ENCODE measurements around the gene LAT. TPM values are rescaled to one million over a fixed set of nuclear protein-coding genes. Genes with fewer than 3 reads are reported as not detected.
A peak's percentile ranks its signal among the peaks of the same experiment; 100 is the strongest.

LAT gene, protein sequence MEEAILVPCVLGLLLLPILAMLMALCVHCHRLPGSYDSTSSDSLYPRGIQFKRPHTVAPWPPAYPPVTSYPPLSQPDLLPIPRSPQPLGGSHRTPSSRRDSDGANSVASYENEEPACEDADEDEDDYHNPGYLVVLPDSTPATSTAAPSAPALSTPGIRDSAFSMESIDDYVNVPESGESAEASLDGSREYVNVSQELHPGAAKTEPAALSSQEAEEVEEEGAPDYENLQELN
- total RNA-seq (2012; rRNA removed) (0.18 TPM in 1 of 2 replicates, not detected in the other), polyA plus RNA-seq (2012; rRNA removed) (7.4 and 7.6 TPM in 2 replicates), Bru-seq, nascent RNA (percentile 53 among the genes with signal in this experiment), BruChase-seq, experiment 1, labeled RNA remaining after a 6-hour chase (percentile 63 among the genes with signal in this experiment), BruChase-seq, experiment 2, labeled RNA remaining after a 2-hour chase (percentile 64 among the genes with signal in this experiment)
- polyA plus RNA-seq (2012; cell fraction: cytosol; rRNA removed), result 1.5 and 3.0 TPM in 2 replicates
- 102 and 230 TPM in 2 replicates for polyA plus RNA-seq (2012; cell fraction: nucleus; rRNA removed; ENCODE audit: low replicate concordance)
- long read RNA-seq, partial matches to known transcripts, result 2 of 9 reads
- long read RNA-seq, other reads (novel, unspliced or antisense), result 1 of 9 reads

DNA sequence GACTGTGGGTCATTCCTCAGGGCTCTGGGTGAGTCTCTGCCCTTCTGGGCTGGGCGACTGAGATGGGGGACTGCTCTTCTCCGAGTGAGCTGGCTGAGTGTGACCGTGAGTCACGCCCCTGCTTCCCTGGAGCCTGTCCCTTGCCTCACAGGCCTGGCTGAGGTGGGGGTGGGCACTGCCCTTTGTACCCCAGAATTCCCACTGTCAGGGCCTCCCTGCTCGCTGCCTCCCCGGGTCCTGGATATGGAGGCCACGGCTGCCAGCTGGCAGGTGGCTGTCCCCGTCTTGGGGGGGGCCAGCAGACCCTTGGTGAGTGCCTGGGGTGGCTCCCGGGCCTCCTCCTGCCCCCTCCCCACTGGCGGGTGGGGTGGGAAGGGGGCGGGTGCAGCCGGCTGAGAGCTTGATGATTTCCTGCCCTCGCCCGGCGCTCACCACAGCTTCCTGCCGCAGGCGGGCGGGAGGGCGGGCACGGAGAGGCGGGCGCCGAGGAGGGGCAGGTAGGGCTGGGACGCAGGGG lies at the start of gene LAT:
LAT (plus strand) TSS at position 434 of the 517 bp plus-strand sequence. CDS start 366 bp downstream, outside the sequence.
- WGBS, 2 experiments (ENCODE audit: extremely low coverage in 2 of 2, insufficient read length in 1 of 2), result 88% methylated on average over 6 of the region's 24 CpGs; no CpG with 5 or more reads in 1 of the 2 experiments
- ChIA-PET POLR2A (ENCODE audit: unreplicated experiment) (no interaction called here), CTCF (no interaction called here)
- H2AFZ ChIP-seq (replicated peaks; ENCODE audit: low read length, poor library complexity), result no peak within 1 kb of the TSS
- H3K27ac ChIP-seq (ENCODE audit: insufficient read depth, low read length), result no peak within 1 kb of the TSS
- H3K9me3 ChIP-seq (ENCODE audit: control insufficient read depth, insufficient read depth, low read length), result peaks cover 5% of the 10 kb centered on the region
- in situ Hi-C loops (cut with MboI; ENCODE audit: low sequenced_read_pairs), result no loop called here
- no peak within 1 kb of the TSS for H4K5ac ChIP-seq (ENCODE audit: low read depth, low read length)
- no peak within 1 kb of the TSS for H2AK5ac ChIP-seq (ENCODE audit: low read depth, low read length)
- no peak within 1 kb of the TSS for H3K18ac ChIP-seq (ENCODE audit: low read depth, low read length)
- H3K23ac ChIP-seq (ENCODE audit: low read depth, low read length), result no peak within 1 kb of the TSS
- no peak within 1 kb of the TSS for H2BK5ac ChIP-seq (ENCODE audit: low read depth, low read length, poor library complexity, severe bottlenecking)
- no peak within 1 kb of the TSS for H4K91ac ChIP-seq (ENCODE audit: insufficient read depth, low read depth, low read length)
- BruUV-seq (replicated peaks), result no TSS peak
- no peak within 1 kb of the TSS for H2BK120ac ChIP-seq (ENCODE audit: low read depth, low read length)
- H4K20me1 ChIP-seq (ENCODE audit: insufficient read depth, low read length), result no peaks in the 10 kb centered on the region
- dilution Hi-C loops (cut with HindIII; ENCODE audit: low sequenced_read_pairs, unreplicated experiment), result no loop called here
- peaks cover 0 to 11% of the 10 kb centered on the region in 2 experiments; a peak in 1 of 4 replicates for H3K79me1 ChIP-seq (ENCODE audit: low read depth in 1 of 2, low read length in 2 of 2)
- H3K4me2 ChIP-seq (ENCODE audit: low read depth, low read length), result no peak within 1 kb of the TSS
- H3K9ac ChIP-seq (ENCODE audit: low read depth, low read length), result no peak within 1 kb of the TSS
- no peak within 1 kb of the TSS for H3K4ac ChIP-seq (ENCODE audit: low read depth, low read length)
- H3K27me3 ChIP-seq (ENCODE audit: control insufficient read depth, insufficient read depth, low read length), result no peaks in the 10 kb centered on the region
- no peak within 1 kb of the TSS for H2BK20ac ChIP-seq (ENCODE audit: low read depth, low read length)
- H3K4me3 ChIP-seq (ENCODE audit: insufficient read depth, low read depth, low read length), result no peak within 1 kb of the TSS
- no peak within 1 kb of the TSS for H2AK9ac ChIP-seq (replicated peaks; ENCODE audit: low read depth, low read length, poor library complexity)
- ATAC-seq (ENCODE audit: low read depth) (no peak), DNase-seq (no peak)
- H3K14ac ChIP-seq (replicated peaks; ENCODE audit: low read depth, low read length), result no peak within 1 kb of the TSS
- intact Hi-C loops (cut with micrococcal nuclease), result no loop called here
- no peak within 1 kb of the TSS for H2BK15ac ChIP-seq (ENCODE audit: low read depth, low read length)
- no peaks in the 10 kb centered on the region for H3K9me1 ChIP-seq (ENCODE audit: insufficient read depth, low read length)
- H3K36me3 ChIP-seq (ENCODE audit: control insufficient read depth, insufficient read depth, low read length), result peaks cover 69% of the 10 kb centered on the region
- no peaks in the 10 kb centered on the region for H3K4me1 ChIP-seq (ENCODE audit: control insufficient read depth, insufficient read depth, low read length)
- no peak within 1 kb of the TSS for H3K56ac ChIP-seq (ENCODE audit: extremely low read depth, insufficient read depth, low read length)
- H4K8ac ChIP-seq (ENCODE audit: low read depth in 2 of 2, low read length in 2 of 2), result no peak within 1 kb of the TSS
- no peak for TF ChIP-seq RCOR1 (IDR thresholded peaks at IDR 0.05; ENCODE audit: insufficient replicate concordance, low read length)
- TF ChIP-seq MAZ (IDR thresholded peaks at IDR 0.05; ENCODE audit: borderline replicate concordance, low read depth, low read length), result no peak
- TF ChIP-seq RAD21 (IDR thresholded peaks at IDR 0.05; ENCODE audit: low read length), result no peak
- TF ChIP-seq NFE2L2 (IDR thresholded peaks at IDR 0.05; ENCODE audit: low read depth, low read length), result no peak
- no peak for TF ChIP-seq MAFK (IDR thresholded peaks at IDR 0.05; ENCODE audit: low read depth, low read length)
- TF ChIP-seq CHD1 (IDR thresholded peaks at IDR 0.05; ENCODE audit: low read depth, low read length), result no peak
- no peak for TF ChIP-seq MXI1 (IDR thresholded peaks at IDR 0.05; ENCODE audit: borderline replicate concordance, low read depth, low read length)
- no peak for TF ChIP-seq RFX5 (IDR thresholded peaks at IDR 0.05; ENCODE audit: low read depth, low read length)
- TF ChIP-seq FOS (IDR thresholded peaks at IDR 0.05; ENCODE audit: low read depth, low read length), result no peak
- no peak for TF ChIP-seq USF2 (IDR thresholded peaks at IDR 0.05; ENCODE audit: low read depth, low read length)
- no peak for TF ChIP-seq CTCF (conservative IDR thresholded peaks at IDR 0.05; ENCODE audit: low read depth, low read length)
- no peak for TF ChIP-seq BHLHE40 (IDR thresholded peaks at IDR 0.05; ENCODE audit: low read depth, low read length)
- TF ChIP-seq, protein P1, sequence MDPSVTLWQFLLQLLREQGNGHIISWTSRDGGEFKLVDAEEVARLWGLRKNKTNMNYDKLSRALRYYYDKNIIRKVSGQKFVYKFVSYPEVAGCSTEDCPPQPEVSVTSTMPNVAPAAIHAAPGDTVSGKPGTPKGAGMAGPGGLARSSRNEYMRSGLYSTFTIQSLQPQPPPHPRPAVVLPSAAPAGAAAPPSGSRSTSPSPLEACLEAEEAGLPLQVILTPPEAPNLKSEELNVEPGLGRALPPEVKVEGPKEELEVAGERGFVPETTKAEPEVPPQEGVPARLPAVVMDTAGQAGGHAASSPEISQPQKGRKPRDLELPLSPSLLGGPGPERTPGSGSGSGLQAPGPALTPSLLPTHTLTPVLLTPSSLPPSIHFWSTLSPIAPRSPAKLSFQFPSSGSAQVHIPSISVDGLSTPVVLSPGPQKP (IDR thresholded peaks at IDR 0.05; ENCODE audit: borderline replicate concordance, low read depth, low read length), result no peak
